H1 (cell line): ENCODE results near the gene PPP1R12B. TPM values are rescaled to one million over a fixed set of nuclear protein-coding genes. Genes with fewer than 3 reads are reported as not detected.

Experiments used
- CBX8 ChIP-seq: fragments of 300-800, 300-1000 bp; sonication (generic); IDR thresholded peaks from 2 replicates; pipeline ENCODE4 v1.7.1; 2016; ENCODE audit warnings: low read depth, low read length, borderline replicate concordance
- CREB1 ChIP-seq: IDR thresholded peaks from 2 replicates; pipeline ENCODE4 v1.6.1; 2012; ENCODE audit warnings: inconsistent platforms
- FOSL1 ChIP-seq: IDR thresholded peaks from 2 replicates; pipeline ENCODE4 v1.6.1; 2011; ENCODE audit warnings: mild to moderate bottlenecking, low read depth, low read length, moderate library complexity; ENCODE audit not compliant: insufficient read depth
- KDM1A ChIP-seq: fragments of 200-600, 300-600 bp; sonication (generic); IDR thresholded peaks from 2 replicates; pipeline ENCODE4 v1.7.1; 2016; ENCODE audit warnings: mild to moderate bottlenecking, low read length, borderline replicate concordance
- MAFK ChIP-seq: IDR thresholded peaks from 2 replicates; pipeline ENCODE4 v1.6.1; 2012; ENCODE audit warnings: low read depth, mild to moderate bottlenecking, improper control_type of control experiment, low read length
- POU5F1 ChIP-seq: IDR thresholded peaks from 2 replicates; pipeline ENCODE4 v1.6.1; 2011; ENCODE audit warnings: low read depth, mild to moderate bottlenecking, low read length, moderate library complexity
- RNF2 ChIP-seq: fragments of 200-900, 300-1000 bp; sonication (generic); IDR thresholded peaks from 2 replicates; pipeline ENCODE4 v1.7.1; 2016; ENCODE audit warnings: borderline replicate concordance, low read depth, mild to moderate bottlenecking, antibody characterized with exemption, low read length; ENCODE audit not compliant: poor library complexity, severe bottlenecking; ENCODE audit errors: missing control alignments
- SAP30 ChIP-seq: fragments of 300-600 bp; sonication (generic); IDR thresholded peaks from 2 replicates; pipeline ENCODE4 v1.7.1; 2012; ENCODE audit warnings: low read length, moderate library complexity, mild to moderate bottlenecking, inconsistent platforms; ENCODE audit not compliant: insufficient read depth, insufficient replicate concordance
- SIN3A ChIP-seq, 2 experiments: IDR thresholded peaks in 1 of 2; conservative IDR thresholded peaks in 1 of 2; 2 replicates each; pipeline ENCODE4 v1.6.1; 2011 to 2012; ENCODE audit warnings: low read length in 2 of 2, improper control_type of control experiment in 1 of 2, low read depth in 1 of 2, mild to moderate bottlenecking in 1 of 2
- TAF1 ChIP-seq: IDR thresholded peaks from 2 replicates; pipeline ENCODE4 v1.6.1; 2011; ENCODE audit warnings: mild to moderate bottlenecking, low read depth, low read length
- polyA plus RNA-seq, 7 experiments: library from polyadenylated mRNA; depleted of rRNA in 3 of 7; stranded (reverse) in 5 of 7; unstranded in 2 of 7; fragments of >200 nt in 5 of 7; fragments of 200-250 nt in 2 of 7; gene quantifications; 1 replicate in 5 of 7; 2 replicates in 1 of 7; 4 replicates in 1 of 7; pipeline versions ENCODE4 v1.2.1 to v1.2.3, GENCODE V29; 2011 to 2013; ENCODE audit warnings: missing spikeins in 2 of 7, mixed read lengths in 2 of 7
- total RNA-seq: library from RNA; stranded (reverse); fragmentation: NEBNext Ultra II Directional; extraction: Animal tissue kit (Norgen Biotek cat#: 25700); gene quantifications from 2 replicates; pipeline ENCODE4 v1.2.1, GENCODE V29; 2021

Gene PPP1R12B
- total and polyA plus RNA-seq, 2 of the 8 experiments (the other 6 are each of a cell fraction or from before 2014, with no cell fraction given): 7.9 to 18.7 TPM

GRCh38 chr1:202348509-202349205 lies at the start of gene PPP1R12B (continued):
- no peak for TF ChIP-seq KDM1A
- no peak for TF ChIP-seq RNF2
- peak; percentile 3 for TF ChIP-seq CREB1
- no peak for TF ChIP-seq FOSL1
- TF ChIP-seq SAP30: peak; percentile 91
- no peak for TF ChIP-seq MAFK
- TF ChIP-seq POU5F1: no peak
- TF ChIP-seq SIN3A (conservative IDR thresholded peaks at IDR 0.05 in 1 of 2, IDR thresholded peaks at IDR 0.05 in 1 of 2; ENCODE audit: low read depth in 1 of 2, low read length in 2 of 2): peak in 1 of 2 experiments; percentile 75; a peak in 2 of 4 replicates
- TF ChIP-seq TAF1: peak; percentile 88
- no peak for TF ChIP-seq CBX8
